GM12873 (cell line): ENCODE results near the gene TIMELESS.

Source experiments
- CTCF ChIP-seq: IDR thresholded peaks from 2 replicates; pipeline ENCODE4 v1.5.1; 2012; ENCODE audit warnings: low read depth, mild to moderate bottlenecking, moderate library complexity, low read length, control low read depth; ENCODE audit not compliant: insufficient read depth; ENCODE audit errors: missing control alignments

TIMELESS gene

GRCh38 chr12:56484566-56484965 is 35.3 kb upstream of the TIMELESS start:
- no peak for TF ChIP-seq CTCF

DNA sequence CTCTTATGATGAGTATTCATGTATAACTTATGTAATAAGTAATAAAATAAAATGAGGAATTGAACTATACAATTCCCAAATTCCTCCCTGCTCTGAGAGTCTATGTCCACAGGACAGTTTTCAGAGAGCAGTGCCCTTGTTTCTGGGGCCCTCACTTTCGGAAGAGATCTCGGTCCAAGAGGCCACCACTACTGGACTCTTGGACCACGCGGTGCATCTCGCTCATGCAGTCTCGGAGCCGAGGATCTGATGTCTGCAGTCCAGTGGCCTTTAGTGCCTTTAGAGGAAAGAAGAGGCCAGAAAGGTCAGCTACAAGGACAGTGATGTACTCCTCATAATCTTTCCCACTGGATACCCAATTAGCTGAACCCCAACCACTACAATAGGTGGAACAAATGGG is 30.4 kb upstream of the TIMELESS start:
- no peak for TF ChIP-seq CTCF

DNA sequence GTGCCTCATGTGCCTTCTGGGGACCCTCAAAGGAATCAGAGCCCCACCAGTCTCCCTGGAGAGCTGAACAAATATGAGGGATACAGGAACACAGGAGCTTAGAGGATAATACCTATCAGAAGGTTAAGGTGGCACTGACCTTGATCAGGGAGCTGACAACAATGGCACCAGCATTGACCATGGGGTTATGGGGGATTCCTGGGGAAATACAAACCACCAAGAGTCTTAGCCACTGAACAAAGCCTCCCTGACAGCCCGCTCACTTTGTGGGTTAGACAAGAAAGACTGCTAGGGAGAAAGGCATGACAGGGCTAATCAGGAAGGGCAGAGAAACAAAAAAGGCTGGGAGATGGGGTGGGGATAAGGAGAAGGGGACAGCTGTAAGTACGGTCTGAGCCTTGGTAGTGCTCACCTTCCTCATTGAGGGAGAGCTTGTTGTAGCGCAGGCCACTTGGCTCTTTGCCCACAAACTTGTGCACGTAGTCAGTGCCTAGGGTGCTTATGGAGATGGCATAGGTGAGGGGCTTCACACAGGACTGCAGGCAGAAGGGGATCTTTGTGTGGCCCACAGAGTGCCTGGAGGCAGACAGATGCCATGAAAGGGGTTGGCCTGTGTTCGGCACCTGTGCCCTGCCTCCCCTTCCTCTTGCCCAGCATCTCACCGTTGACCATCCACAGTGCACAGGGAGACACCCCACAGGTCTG is 28.4 kb upstream of the TIMELESS start:
- no peak for TF ChIP-seq CTCF

- TF ChIP-seq CTCF: no peak
These were observed 27.8 kb upstream of the TIMELESS start for GRCh38 chr12:56476972-56477432.

- TF ChIP-seq CTCF: no peak
These were observed 26.9 kb upstream of the TIMELESS start for GRCh38 chr12:56476143-56476542.

DNA sequence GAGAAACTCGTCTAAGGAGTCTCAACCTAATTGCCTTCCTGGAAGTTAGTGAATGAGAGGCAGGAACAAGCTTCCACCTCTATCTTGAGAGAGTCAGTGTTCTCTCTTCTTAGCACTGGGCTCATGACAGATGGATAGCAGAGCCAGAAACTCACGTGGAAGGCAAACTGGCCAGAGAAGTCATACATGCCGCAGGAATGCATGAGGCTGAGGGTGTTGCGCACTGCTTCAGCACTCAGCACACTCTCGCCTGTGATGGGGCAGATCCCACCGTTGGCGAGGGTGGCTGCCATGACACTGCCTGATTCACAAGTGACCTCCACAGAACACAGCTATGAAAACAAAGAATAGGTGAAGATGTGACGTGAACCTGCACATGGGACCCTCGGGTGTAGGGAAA is 25.2 kb upstream of the TIMELESS start:
- no peak for TF ChIP-seq CTCF

DNA sequence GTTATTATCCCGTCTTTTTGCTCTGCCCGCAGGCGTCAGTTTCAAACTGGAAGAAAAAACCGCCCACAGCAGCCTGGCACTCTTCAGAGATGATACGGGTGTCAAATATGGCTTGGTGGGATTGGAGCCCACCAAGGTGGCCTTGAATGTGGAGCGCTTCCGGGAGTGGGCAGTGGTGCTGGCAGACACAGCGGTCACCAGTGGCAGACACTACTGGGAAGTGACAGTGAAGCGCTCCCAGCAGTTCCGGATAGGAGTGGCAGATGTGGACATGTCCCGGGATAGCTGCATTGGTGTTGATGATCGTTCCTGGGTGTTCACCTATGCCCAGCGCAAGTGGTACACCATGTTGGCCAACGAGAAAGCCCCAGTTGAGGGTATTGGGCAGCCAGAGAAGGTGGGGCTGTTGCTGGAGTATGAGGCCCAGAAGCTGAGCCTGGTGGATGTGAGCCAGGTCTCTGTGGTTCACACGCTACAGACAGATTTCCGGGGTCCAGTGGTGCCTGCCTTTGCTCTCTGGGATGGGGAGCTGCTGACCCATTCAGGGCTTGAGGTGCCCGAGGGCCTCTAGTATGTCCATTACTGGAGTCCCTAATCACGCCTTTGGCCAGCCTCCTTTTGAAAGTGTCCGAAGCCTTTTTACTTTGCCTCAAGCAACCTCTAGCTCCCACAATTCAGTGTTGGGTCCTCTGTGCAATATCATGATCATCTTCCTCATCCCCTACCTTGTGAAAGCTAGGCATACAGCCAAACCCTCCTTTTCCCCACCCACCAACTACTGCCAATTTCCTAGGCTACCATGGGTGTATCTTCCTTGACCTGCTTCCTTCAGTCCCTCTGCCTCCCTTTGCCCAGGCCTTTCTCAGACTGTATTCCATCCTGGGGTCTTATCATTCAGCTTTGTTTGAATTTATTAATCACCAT is 20.0 kb upstream of the TIMELESS start:
- TF ChIP-seq CTCF: no peak
